ENCODE results near the gene KIFC3.
"Not testable (repeated sequence)": the region's sequence is repeated elsewhere in the genome, so short reads cannot be mapped to it uniquely, and the experiment has no call there.

Gene KIFC3

GRCh38 chr16:57734925-57735754 is 67.2 kb downstream of the KIFC3 start:
- peak; percentile 99 for DNase-seq

DNA sequence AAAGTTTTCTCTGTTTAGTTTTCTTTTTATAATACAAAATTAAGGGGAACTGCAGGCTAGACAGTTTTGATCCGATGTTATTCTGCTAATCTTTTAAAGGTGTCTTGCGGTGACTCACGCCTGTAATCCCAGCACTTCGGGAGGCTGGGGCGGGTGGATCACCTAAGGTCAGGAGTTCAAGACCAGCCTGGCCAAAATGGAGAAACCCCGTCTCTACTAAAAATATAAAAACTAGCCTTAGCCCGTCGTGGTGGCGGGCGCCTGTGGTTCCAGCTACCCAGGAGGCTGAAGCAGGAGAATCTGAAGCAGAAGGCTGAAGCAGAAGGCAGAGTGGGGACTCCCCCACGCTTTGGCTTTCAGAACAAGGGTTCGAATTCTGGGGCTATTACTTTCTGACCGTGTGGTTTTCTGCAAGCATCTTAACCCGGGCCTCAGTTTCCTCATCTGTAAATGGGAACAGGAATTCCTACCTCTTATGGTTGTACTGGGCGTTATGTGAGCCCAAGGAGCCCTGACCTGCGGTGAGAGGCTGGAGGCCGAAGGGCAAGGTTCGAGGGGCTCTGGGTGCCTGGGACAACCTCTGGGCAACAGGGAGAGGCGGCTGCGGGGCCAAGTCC is 67.9 kb downstream of the KIFC3 start:
- no peak for DNase-seq

DNA sequence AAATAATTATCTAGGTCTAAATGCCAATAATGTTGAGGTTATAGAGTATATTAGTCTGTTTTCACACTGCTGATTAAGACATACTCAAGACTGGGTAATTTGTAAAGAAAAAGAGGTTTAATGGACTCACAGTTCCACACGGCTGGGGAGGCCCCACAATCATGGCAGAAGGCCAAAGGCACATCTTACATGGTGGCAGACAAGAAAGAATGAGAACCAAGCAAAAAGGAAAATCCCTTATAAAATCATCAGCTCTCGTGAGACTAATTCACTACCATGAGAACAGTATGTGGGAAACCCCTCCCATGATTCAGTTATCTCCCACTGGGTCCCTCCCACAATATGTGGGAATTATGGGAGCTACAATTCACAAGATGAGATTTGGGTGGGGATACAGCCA is 69.6 kb downstream of the KIFC3 start:
- DNase-seq = no peak

DNA sequence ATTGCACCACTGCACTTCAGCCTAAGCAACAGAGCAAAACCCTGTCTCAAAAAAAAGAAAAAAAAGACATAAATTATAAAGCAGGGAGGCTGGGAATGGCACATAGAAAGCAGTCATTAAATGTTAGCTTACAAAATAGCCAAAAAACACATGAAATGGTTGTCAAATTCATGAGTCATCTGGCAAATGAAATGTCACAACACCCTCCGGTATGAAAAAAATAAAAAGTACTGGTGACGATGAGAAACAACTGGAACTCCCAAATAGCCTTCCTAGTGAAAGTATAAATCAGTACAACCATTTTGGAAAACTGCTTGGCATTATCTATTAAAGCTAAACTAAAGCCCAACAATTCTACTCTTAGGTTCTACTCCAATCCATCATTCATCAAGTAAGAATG is 70.3 kb downstream of the KIFC3 start:
- no peak for DNase-seq

- DNase-seq = no peak
Observed at GRCh38 chr16:57730771-57731730, 71.2 kb downstream of the KIFC3 start.

GRCh38 chr16:57729852-57730251 is 72.4 kb downstream of the KIFC3 start:
- not testable (repeated sequence) for DNase-seq

DNA sequence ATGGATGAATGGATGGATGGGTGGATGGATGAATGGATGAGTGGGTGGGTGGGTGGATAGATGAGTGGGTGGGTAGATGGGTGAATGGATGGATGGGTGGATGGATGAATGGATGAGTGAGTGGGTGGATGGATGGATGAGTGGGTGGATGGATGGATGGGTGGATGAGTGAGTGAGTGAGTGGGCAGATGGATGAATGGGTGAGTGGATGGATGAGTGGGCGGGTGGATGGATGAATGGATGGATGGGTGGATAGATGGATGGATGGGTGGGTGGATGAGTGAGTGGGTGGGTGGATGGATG is 73.2 kb downstream of the KIFC3 start:
- DNase-seq = no peak

GRCh38 chr16:57728336-57729181 is 73.7 kb downstream of the KIFC3 start:
- DNase-seq = no peak

DNA sequence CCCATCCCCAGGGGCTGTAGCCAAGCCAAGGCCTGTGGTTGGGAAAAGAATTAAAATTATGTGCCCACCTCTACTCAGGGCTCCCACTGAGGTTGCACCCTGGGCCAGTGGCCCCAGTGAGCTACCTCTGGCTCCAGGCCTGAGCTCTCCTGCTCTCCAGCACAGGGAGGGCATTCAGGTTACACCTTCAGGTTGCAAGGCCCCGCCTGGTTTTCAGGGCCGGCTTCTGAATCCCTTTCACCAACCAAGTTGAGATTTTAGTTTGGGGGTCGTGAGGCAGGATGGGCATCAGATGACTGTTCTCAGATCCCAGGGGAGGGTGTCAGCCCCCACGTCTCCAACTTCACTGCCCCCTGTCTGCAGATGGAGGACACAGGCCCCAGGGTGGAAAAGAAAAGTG is 74.7 kb downstream of the KIFC3 start:
- no peak for DNase-seq

DNA sequence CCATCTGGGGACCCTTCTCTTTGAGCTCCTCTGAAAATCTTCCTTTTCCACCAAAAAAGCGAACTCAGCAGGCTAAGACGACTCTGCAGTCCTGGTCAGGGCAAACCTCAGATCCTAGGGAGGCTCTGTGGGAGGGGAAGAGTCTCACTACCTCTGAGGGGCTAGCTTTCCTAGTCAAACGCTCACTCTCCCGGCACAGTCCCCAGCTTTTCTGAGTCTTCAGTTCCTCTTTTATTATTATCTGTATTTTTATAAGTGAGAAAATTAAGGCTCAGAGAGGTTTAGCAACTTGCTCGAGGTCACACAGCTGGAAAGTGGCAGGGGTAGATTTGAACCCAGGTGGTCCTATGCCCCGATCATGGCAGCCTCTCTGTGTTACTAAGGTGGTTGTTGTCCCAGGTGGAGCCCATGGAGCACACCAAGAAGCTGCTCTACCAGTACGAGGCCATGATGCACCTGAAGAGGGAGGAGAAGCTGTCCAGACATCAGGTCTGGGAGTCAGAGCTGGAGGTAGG is 75.8 kb downstream of the KIFC3 start:
- no peak for DNase-seq

DNA sequence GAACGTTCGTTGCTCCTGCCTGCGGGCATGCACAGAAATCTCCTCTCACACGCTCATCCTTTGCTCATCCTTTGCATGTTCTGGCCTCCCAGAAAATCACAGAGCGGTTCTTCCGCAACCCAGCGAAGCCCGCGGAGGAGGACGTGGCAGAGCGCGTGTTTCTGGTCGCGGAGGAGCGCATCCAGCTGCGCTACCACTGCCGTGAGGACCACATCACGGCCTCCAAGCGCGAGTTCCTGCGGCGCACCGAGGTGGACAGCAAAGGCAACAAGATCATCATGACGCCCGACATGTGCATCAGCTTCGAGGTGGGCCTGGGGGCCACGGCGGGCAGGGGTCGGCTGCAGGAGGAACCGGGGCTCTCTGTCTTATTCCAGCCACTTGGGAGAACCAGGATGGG is 76.3 kb downstream of the KIFC3 start:
- DNase-seq = no peak

DNA sequence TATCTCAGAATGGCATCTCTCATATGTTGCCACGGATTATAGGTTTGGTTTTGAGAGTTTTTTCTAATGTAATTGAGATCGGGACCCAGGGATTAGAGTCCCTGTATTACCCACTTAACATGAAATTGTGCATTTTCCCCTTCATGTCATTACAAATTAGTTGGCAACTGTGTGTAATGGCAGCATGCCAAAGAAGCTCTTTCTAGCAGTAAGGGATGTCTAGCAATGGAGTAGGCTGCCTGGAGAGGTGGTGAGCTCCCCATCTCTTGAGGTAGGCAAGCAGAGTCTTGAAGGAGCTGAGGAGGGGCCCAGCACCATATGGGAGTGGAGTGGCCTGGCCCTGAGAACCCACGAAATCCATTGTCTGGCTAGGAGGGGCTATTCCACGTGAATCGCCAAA is 76.7 kb downstream of the KIFC3 start:
- DNase-seq = no peak

GRCh38 chr16:57725151-57725550 is 77.1 kb downstream of the KIFC3 start:
- no peak for DNase-seq

DNA sequence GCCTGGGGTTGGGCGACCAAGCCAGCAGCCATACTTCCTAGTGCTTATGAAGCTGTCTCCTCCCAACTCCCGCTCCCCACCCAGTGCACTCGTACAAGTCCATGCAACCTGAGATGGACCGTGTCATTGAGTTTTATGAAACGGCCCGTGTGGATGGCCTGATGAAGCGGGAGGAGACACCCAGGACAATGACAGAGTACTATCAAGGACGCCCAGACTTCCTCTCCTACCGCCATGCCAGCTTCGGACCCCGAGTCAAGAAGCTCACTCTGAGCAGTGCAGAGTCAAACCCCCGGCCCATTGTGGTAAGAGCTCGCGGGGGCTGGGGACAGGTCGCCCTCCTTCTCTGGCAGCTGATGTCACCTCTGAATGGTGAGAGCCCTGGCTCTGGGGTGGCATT is 77.8 kb downstream of the KIFC3 start:
- no peak for DNase-seq

DNA sequence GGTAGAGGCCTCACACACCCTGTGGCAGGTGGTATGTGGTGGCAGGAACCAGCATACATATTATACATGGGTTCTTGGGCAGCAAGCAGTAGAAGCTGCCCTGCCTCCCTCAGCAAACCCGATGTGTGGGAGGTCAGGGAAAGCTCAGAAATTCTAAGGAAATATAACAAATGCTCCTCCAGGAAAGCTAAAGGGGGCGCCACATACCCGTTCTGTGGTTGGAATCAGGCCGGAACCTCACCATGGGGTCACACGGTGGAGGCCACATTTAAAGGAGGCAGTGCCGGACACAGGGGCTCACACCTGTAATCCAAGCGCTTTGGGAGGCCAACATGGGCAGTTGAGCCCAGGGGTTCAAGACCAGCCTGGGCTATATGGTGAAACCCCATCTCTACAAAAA is 79.1 kb downstream of the KIFC3 start:
- DNase-seq = no peak

GRCh38 chr16:57722651-57723050 is 79.6 kb downstream of the KIFC3 start:
- DNase-seq = no peak

- no peak for DNase-seq
Observed at GRCh38 chr16:57722210-57722499, 80.1 kb downstream of the KIFC3 start.

- no peak for DNase-seq
Observed at GRCh38 chr16:57721356-57722209, 80.7 kb downstream of the KIFC3 start.

DNA sequence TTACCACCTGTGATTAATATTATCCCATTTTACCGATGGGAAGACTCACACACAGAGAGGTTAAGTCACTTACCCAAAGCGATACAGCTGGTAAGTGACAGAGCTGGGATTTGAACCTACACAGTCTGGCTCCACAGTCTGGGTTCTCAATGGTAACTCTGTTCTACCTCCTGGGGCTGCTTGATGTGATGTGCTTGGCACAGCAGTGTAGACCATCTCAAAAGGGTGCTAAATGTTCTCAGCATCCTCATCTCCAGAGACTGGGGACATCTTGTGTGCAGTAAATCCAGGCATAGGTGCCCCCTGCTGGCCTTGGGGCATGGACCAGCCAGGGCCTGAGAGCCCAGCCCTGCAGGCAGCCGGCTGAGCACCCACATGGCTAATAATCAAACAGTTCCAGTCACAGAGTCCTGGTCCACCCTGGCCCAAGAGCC is 82.1 kb downstream of the KIFC3 start:
- peak; percentile 40 for DNase-seq

DNA sequence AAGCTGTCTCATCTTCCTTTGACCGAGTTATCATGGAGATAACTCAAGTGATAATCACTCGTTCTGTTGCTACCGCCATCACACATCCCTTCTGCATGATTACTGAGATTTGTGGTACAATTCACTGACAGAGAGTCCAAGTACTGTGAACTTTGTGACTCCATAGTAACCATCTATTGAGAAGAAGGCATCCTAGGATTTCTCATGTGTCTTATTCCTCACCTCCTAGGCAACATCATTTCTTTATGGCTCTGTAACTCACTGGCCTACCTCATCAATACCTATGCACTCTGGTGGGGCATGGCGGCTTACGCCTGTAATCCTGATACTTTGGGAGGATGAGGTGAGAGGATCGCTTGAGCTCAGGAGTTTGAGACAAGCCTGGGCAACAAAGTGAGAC is 88.2 kb downstream of the KIFC3 start:
- DNase-seq = no peak

DNA sequence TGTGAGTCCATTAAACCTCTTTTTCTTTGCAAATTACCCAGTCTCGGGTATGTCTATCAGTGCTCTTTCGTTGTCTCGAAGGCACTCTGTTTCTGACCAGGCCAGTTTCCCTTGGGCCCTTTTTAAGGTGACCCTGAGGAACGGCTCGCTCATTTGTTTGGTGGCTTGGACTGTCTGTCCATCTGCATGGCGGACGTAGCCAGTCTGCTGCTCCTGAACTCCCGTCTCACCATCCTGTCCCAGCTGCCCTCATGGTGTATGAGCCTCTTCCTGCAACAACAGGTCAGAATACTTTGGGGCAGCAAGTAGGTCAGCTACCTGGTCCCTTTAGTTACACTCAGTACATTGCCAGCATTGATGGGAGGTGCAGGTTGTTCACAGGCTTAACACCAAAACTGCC is 88.7 kb downstream of the KIFC3 start:
- no peak for DNase-seq

GRCh38 chr16:57712569-57712968 is 89.7 kb downstream of the KIFC3 start:
- DNase-seq = not testable (repeated sequence)

Measured in CD4-positive, alpha-beta T cell treated with Interleukin-6 for 4 hours (primary cell).